Spleen (tissue), 11 donors: ENCODE measurements around the gene METAP2. TPM values are rescaled to one million over a fixed set of nuclear protein-coding genes. Genes with fewer than 3 reads are reported as not detected.

Experiments used
- DNase-seq: peaks from one replicate; pipeline ENCODE4 v3.0.0-alpha.2; 2020
- H3K27ac ChIP-seq, 8 donors: fragments of 200-600 bp; sonication (generic) in 7 of 8; 1 replicate in 4 of 8; 2 replicates in 4 of 8; pipeline versions ENCODE4 v1.5.0 to v1.8.0; 2016 to 2021; ENCODE audit warnings: inconsistent platforms in 4 of 8, mild to moderate bottlenecking in 4 of 8, moderate library complexity in 1 of 8
- H3K27me3 ChIP-seq, 7 donors: fragments of 200-600 bp; sonication (generic) in 6 of 7; replicated peaks in 1 of 7; 1 replicate in 4 of 7; 2 replicates in 3 of 7; pipeline versions ENCODE4 v1.5.0 to v1.8.0; 2016 to 2021; ENCODE audit warnings: inconsistent platforms in 3 of 7, mild to moderate bottlenecking in 1 of 7
- H3K36me3 ChIP-seq, 6 donors: fragments of 200-600 bp; sonication (generic) in 5 of 6; 1 replicate in 4 of 6; 2 replicates in 2 of 6; pipeline versions ENCODE4 v1.5.0 to v1.8.0; 2016 to 2021; ENCODE audit warnings: inconsistent platforms in 2 of 6
- H3K4me1 ChIP-seq, 6 donors: fragments of 200-600 bp; sonication (generic) in 5 of 6; 1 replicate in 3 of 6; 2 replicates in 3 of 6; pipeline versions ENCODE4 v1.5.0 to v1.8.0; 2016 to 2021; ENCODE audit warnings: inconsistent platforms in 3 of 6
- H3K4me3 ChIP-seq, 8 donors: fragments of 200-600 bp; sonication (generic) in 7 of 8; 1 replicate in 4 of 8; 2 replicates in 4 of 8; pipeline versions ENCODE4 v1.5.0 to v1.8.0; 2016 to 2021; ENCODE audit warnings: inconsistent platforms in 4 of 8, mild to moderate bottlenecking in 4 of 8, moderate library complexity in 2 of 8
- H3K9me3 ChIP-seq, 8 donors: fragments of 200-600 bp; sonication (generic) in 7 of 8; 1 replicate in 4 of 8; 2 replicates in 4 of 8; pipeline versions ENCODE4 v1.5.0 to v1.8.0; 2016 to 2021; ENCODE audit warnings: inconsistent platforms in 4 of 8
- CTCF ChIP-seq, 11 experiments: fragments of 200-600 bp in 7 of 11; fragments of 450-650 bp in 4 of 11; sonication (generic) in 4 of 11; IDR thresholded peaks in 8 of 11; conservative IDR thresholded peaks in 3 of 11; 1 replicate in 7 of 11; 2 replicates in 4 of 11; pipeline versions ENCODE4 v1.4.0 to v1.8.0; 2016 to 2021; ENCODE audit warnings: antibody characterized with exemption in 11 of 11, inconsistent platforms in 4 of 11, mild to moderate bottlenecking in 1 of 11
- POLR2A ChIP-seq, 3 donors: fragments of 450-650 bp; IDR thresholded peaks; one replicate each; pipeline ENCODE4 v1.5.1; 2017; ENCODE audit warnings: antibody characterized with exemption in 3 of 3, mild to moderate bottlenecking in 1 of 3
- POLR2AphosphoS5 ChIP-seq, 3 donors: sonication (generic); formaldehyde crosslinking; IDR thresholded peaks; one replicate each; pipeline ENCODE4 v1.5.1; 2017; ENCODE audit warnings: antibody characterized with exemption in 3 of 3
- WGBS, 5 donors: extraction: QIAGEN DNeasy Blood & Tissue Kit in 3 of 5; methylation state at CpG; one replicate each; pipeline versions ENCODE4 v1.1.5 to v1.1.7; 2013 to 2018; 5-methylcytosine and 5-hydroxymethylcytosine counted together
- intact Hi-C: fragments of 100-400 bp; cut with DNase I; formaldehyde crosslinking; loops from one replicate; pipeline ENCODE4 v1.15.0; 2023; ENCODE audit warnings: low total_unique reads
- polyA plus RNA-seq, 3 donors: library from polyadenylated mRNA; stranded (reverse); fragments of 200-250 nt; gene quantifications; one replicate each; pipeline ENCODE4 v1.2.1, GENCODE V29; 2013
- total RNA-seq, 7 donors: library from RNA; depleted of rRNA in 3 of 7; stranded (reverse); fragments of >200 nt in 3 of 7; fragmentation: NEBNext Ultra II Directional in 4 of 7; extraction: Animal tissue kit (Norgen Biotek cat#: 25700) in 4 of 7; gene quantifications; one replicate each; pipeline versions ENCODE4 v1.1.0 to v1.2.1, GENCODE V29; 2016 to 2021
- donor health status: healthy with polysubstance abuse.
- donor health status: DM: no; HTN: no; CAD: no; lungs with moderate emphysema.
- donor health status: DM: no; HTN: no; CAD: no.
- donor health status: Bipolar disorder and iron deficiency.
- donor health status: healthy.
- donor health status: DM: no; HTN: no; CAD: no.
- donor health status: DM: yes; HTN: yes; CAD: no.

METAP2 gene
- total and polyA plus RNA-seq, 10 donors: 29.8 to 69.2 (median 45.7) TPM

DNA sequence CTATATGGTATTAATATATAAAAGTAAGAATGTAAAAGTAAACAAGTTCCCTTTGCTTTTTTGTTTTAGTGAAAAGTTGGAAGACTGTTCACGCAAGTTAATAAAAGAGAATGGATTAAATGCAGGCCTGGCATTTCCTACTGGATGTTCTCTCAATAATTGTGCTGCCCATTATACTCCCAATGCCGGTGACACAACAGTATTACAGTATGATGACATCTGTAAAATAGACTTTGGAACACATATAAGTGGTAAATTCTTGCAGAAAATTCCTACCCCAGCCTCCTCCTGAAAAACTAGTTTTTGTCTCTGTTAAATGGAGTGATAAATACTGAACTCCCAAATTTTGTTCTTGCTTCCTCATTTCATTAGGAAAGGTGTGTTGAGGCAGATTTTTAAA is 20.9 kb downstream of the METAP2 start:
- WGBS, 5 donors: 94 to 98% (median 96%) methylated on average over 2 of the region's 2 CpGs
- no peak for DNase-seq
- TF ChIP-seq POLR2AphosphoS5 (IDR thresholded peaks at IDR 0.05): no peak
- no peak for TF ChIP-seq POLR2A (IDR thresholded peaks at IDR 0.05)
- no peak for TF ChIP-seq CTCF (IDR thresholded peaks at IDR 0.05 in 8 of 11, conservative IDR thresholded peaks at IDR 0.05 in 3 of 11)
- no peak overlapping the region for H3K27ac ChIP-seq
- no peaks in the 10 kb centered on the region for H3K4me1 ChIP-seq
- H3K9me3 ChIP-seq: no peaks in the 10 kb centered on the region
- intact Hi-C loops: no loop called here
- H3K36me3 ChIP-seq: peaks cover 0 to 99% (median 58%) of the 10 kb centered on the region in 6 donors
- H3K4me3 ChIP-seq: no peak overlapping the region
- H3K27me3 ChIP-seq: no peaks in the 10 kb centered on the region

GRCh38 chr12:95495433-95495832 is 21.5 kb downstream of the METAP2 start:
- 86 to 100% (median 93%) methylated on average over 1 of the region's 1 CpG for WGBS, 5 donors
- peaks cover 0 to 100% (median 57%) of the 10 kb centered on the region in 6 donors for H3K36me3 ChIP-seq
- H3K9me3 ChIP-seq: no peaks in the 10 kb centered on the region
- H3K4me1 ChIP-seq: no peaks in the 10 kb centered on the region
- no peaks in the 10 kb centered on the region for H3K27me3 ChIP-seq
- no peak for DNase-seq
- TF ChIP-seq POLR2AphosphoS5 (IDR thresholded peaks at IDR 0.05) (no peak), CTCF (IDR thresholded peaks at IDR 0.05 in 8 of 11, conservative IDR thresholded peaks at IDR 0.05 in 3 of 11) (no peak), POLR2A (IDR thresholded peaks at IDR 0.05) (no peak)
- intact Hi-C loops: no loop called here
- no peak overlapping the region for H3K27ac ChIP-seq
- H3K4me3 ChIP-seq: no peak overlapping the region

GRCh38 chr12:95497031-95497430 is 23.1 kb downstream of the METAP2 start:
- no peak for DNase-seq
- WGBS, 5 donors: 97 to 99% (median 98%) methylated on average over 4 of the region's 4 CpGs
- Histone ChIP-seq H3K36me3 (peaks cover 0 to 100% (median 56%) of the 10 kb centered on the region in 6 donors), H3K4me1 (no peaks in the 10 kb centered on the region), H3K27me3 (no peaks in the 10 kb centered on the region), H3K4me3 (no peak overlapping the region), H3K27ac (no peak overlapping the region), H3K9me3 (no peaks in the 10 kb centered on the region)
- intact Hi-C loops: no loop called here
- TF ChIP-seq POLR2A (IDR thresholded peaks at IDR 0.05): no peak
- TF ChIP-seq POLR2AphosphoS5 (IDR thresholded peaks at IDR 0.05): no peak
- no peak for TF ChIP-seq CTCF (IDR thresholded peaks at IDR 0.05 in 8 of 11, conservative IDR thresholded peaks at IDR 0.05 in 3 of 11)

DNA sequence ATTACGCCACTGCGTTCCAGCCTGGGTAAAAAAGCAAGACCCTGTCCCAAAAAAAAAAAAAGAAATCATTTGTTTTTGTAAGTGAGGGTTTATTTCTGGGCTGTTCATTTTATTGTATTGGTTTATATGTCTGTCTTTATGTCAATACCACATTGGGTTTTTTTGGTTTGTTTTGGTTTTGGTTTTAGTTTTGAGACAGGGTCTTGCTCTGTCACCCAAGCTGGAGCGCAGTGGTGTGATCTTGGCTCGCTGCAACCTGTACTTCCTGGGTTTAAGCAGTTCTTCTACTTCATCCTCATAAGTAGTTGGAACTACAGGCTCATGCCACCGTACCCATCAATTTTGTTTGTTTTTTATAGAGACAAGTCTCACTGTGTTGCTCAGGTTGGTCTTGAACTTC is 25.0 kb downstream of the METAP2 start:
- peaks cover 0 to 98% (median 63%) of the 10 kb centered on the region in 6 donors for H3K36me3 ChIP-seq

More for the DNA sequence above, 25.0 kb downstream of the METAP2 start:
- no peaks in the 10 kb centered on the region for H3K4me1 ChIP-seq
- intact Hi-C loops: no loop called here
- no peak overlapping the region for H3K4me3 ChIP-seq
- H3K9me3 ChIP-seq: no peaks in the 10 kb centered on the region
- H3K27me3 ChIP-seq: no peaks in the 10 kb centered on the region
- no peak overlapping the region for H3K27ac ChIP-seq
- WGBS, 5 donors: 94 to 97% (median 95%) methylated on average over 5 of the region's 5 CpGs
- no peak for DNase-seq
- TF ChIP-seq POLR2AphosphoS5 (IDR thresholded peaks at IDR 0.05) (no peak), POLR2A (IDR thresholded peaks at IDR 0.05) (no peak), CTCF (IDR thresholded peaks at IDR 0.05 in 8 of 11, conservative IDR thresholded peaks at IDR 0.05 in 3 of 11) (no peak)
